OCI-LY1 (cell line): Measurements from ENCODE around the gene STS.
A peak's percentile ranks its signal among the peaks of the same experiment; 100 is the strongest.

ENCODE experiments used
- H2AFZ ChIP-seq: fragments of 200-600 bp; sonication (generic), shearing (Covaris generic); 2 replicates; pipeline ENCODE4 v1.6.0; 2014; ENCODE audit warnings: antibody characterized with exemption, mild to moderate bottlenecking, low read length
- H3F3A ChIP-seq: fragments of 200-600 bp; sonication (generic), shearing (Covaris generic); 2 replicates; pipeline ENCODE4 v1.6.0; 2014; ENCODE audit warnings: mild to moderate bottlenecking, antibody characterized with exemption, low read length, moderate library complexity; ENCODE audit not compliant: insufficient read depth
- H3K27ac ChIP-seq: fragments of 200-600 bp; sonication (generic); 2 replicates; pipeline ENCODE4 v1.5.1; 2014; ENCODE audit warnings: low read length, mixed run types, mild to moderate bottlenecking, low read depth; ENCODE audit not compliant: poor library complexity, severe bottlenecking
- H3K27me3 ChIP-seq: fragments of 200-600 bp; sonication (generic); 2 replicates; pipeline ENCODE4 v1.6.0; 2014; ENCODE audit warnings: antibody characterized with exemption, mild to moderate bottlenecking, low read length, moderate library complexity; ENCODE audit not compliant: insufficient read depth
- H3K36me3 ChIP-seq: fragments of 200-600 bp; sonication (generic); 2 replicates; pipeline ENCODE4 v1.6.1; 2014; ENCODE audit warnings: mild to moderate bottlenecking, antibody characterized with exemption, low read length, moderate library complexity, mixed read lengths; ENCODE audit not compliant: insufficient read depth
- H3K4me1 ChIP-seq: fragments of 200-600 bp; sonication (generic); 2 replicates; pipeline ENCODE4 v1.5.1; 2014; ENCODE audit warnings: mild to moderate bottlenecking, low read length, moderate library complexity; ENCODE audit not compliant: insufficient read depth, severe bottlenecking
- H3K4me2 ChIP-seq: fragments of 200-600 bp; sonication (generic), shearing (Covaris generic); 2 replicates; pipeline ENCODE4 v1.6.1; 2014; ENCODE audit warnings: low read length
- H3K4me3 ChIP-seq: fragments of 200-600 bp; sonication (generic); 2 replicates; pipeline ENCODE4 v1.5.1; 2014; ENCODE audit warnings: low read length, low read depth, mild to moderate bottlenecking, mixed read lengths; ENCODE audit not compliant: poor library complexity, severe bottlenecking
- H3K79me2 ChIP-seq: fragments of 200-600 bp; shearing (Covaris generic); 2 replicates; pipeline ENCODE4 v1.6.1; 2016; ENCODE audit warnings: mixed run types, low read length, mixed read lengths; ENCODE audit not compliant: insufficient read depth
- H3K9ac ChIP-seq: fragments of 200-600 bp; sonication (generic), shearing (Covaris generic); 2 replicates; pipeline ENCODE4 v1.6.1; 2014; ENCODE audit warnings: mild to moderate bottlenecking, low read length, mixed read lengths
- H3K9me2 ChIP-seq: fragments of 200-600 bp; sonication (generic), shearing (Covaris generic); 2 replicates; pipeline ENCODE4 v1.6.1; 2014; ENCODE audit warnings: low read depth, mild to moderate bottlenecking, low read length, mixed read lengths
- H3K9me3 ChIP-seq: fragments of 200-600 bp; shearing (Covaris generic); 2 replicates; pipeline ENCODE4 v1.6.1; 2014; ENCODE audit warnings: low read length, mixed read lengths
- H4K20me1 ChIP-seq: fragments of 200-600 bp; sonication (generic), shearing (Covaris generic); 2 replicates; pipeline ENCODE4 v1.6.0; 2016; ENCODE audit warnings: mild to moderate bottlenecking, low read length; ENCODE audit not compliant: insufficient read depth
- CTCF ChIP-seq: fragments of 200-600 bp; sonication (generic), shearing (Covaris generic); IDR thresholded peaks from 2 replicates; pipeline ENCODE4 v1.5.1; 2017; ENCODE audit warnings: mild to moderate bottlenecking, antibody characterized with exemption, low read length, moderate library complexity, mixed read lengths
- EZH2 ChIP-seq: fragments of 200-600 bp; sonication (generic), shearing (Covaris generic); IDR thresholded peaks from 2 replicates; pipeline ENCODE4 v1.8.0; 2017; ENCODE audit warnings: borderline replicate concordance, mixed run types, mild to moderate bottlenecking, antibody characterized with exemption, low read length, moderate library complexity, mixed read lengths

STS gene

GRCh38 chrX:7133050-7133440 is 14.5 kb upstream of the STS start:
- H2AFZ ChIP-seq, result no peak overlapping the region
- H3K9me2 ChIP-seq, result no peaks in the 10 kb centered on the region
- no peaks in the 10 kb centered on the region for H3K9me3 ChIP-seq
- H3K36me3 ChIP-seq, result peaks cover 32% of the 10 kb centered on the region
- H3K4me3 ChIP-seq, result peak overlapping the region; percentile 29
- no peaks in the 10 kb centered on the region for H3F3A ChIP-seq
- H3K27me3 ChIP-seq, result no peaks in the 10 kb centered on the region
- peaks cover 72% of the 10 kb centered on the region for H3K79me2 ChIP-seq
- H3K4me2 ChIP-seq, result peak overlapping the region; percentile 51
- H3K4me1 ChIP-seq, result peaks cover 47% of the 10 kb centered on the region
- TF ChIP-seq CTCF (no peak), EZH2 (no peak)
- H3K27ac ChIP-seq, result peak overlapping the region; percentile 89
- no peaks in the 10 kb centered on the region for H4K20me1 ChIP-seq
- peak overlapping the region; percentile 54 for H3K9ac ChIP-seq

- peaks cover 47% of the 10 kb centered on the region for H3K4me1 ChIP-seq
- no peak overlapping the region for H3K4me3 ChIP-seq
- H3K27me3 ChIP-seq, result no peaks in the 10 kb centered on the region
- H3K36me3 ChIP-seq, result peaks cover 28% of the 10 kb centered on the region
- H2AFZ ChIP-seq, result no peak overlapping the region
- TF ChIP-seq CTCF (no peak), EZH2 (no peak)
- peak overlapping the region; percentile 89 for H3K27ac ChIP-seq
- H3K9me3 ChIP-seq, result no peaks in the 10 kb centered on the region
- H3K9me2 ChIP-seq, result no peaks in the 10 kb centered on the region
- peaks cover 66% of the 10 kb centered on the region for H3K79me2 ChIP-seq
- peak overlapping the region; percentile 54; the same call in 1 of the 2 replicates for H3K9ac ChIP-seq
- H3K4me2 ChIP-seq, result peak overlapping the region; percentile 51; the same call in 1 of the 2 replicates
- H4K20me1 ChIP-seq, result no peaks in the 10 kb centered on the region
- H3F3A ChIP-seq, result no peaks in the 10 kb centered on the region
Measured at GRCh38 chrX:7134981-7135380, 12.5 kb upstream of the STS start.

GRCh38 chrX:7139202-7140081 is 8.1 kb upstream of the STS start:
- peaks cover 30% of the 10 kb centered on the region for H3K4me1 ChIP-seq
- TF ChIP-seq EZH2 (no peak), CTCF (no peak)

More at GRCh38 chrX:7139202-7140081, 8.1 kb upstream of the STS start:
- Histone ChIP-seq H4K20me1 (no peaks in the 10 kb centered on the region), H3K4me2 (no peak overlapping the region), H3K9me3 (no peaks in the 10 kb centered on the region), H3K27me3 (no peaks in the 10 kb centered on the region), H3K4me3 (no peak overlapping the region), H3K79me2 (peaks cover 70% of the 10 kb centered on the region), H3F3A (no peaks in the 10 kb centered on the region), H3K9ac (no peak overlapping the region), H3K9me2 (no peaks in the 10 kb centered on the region), H2AFZ (no peak overlapping the region), H3K27ac (no peak overlapping the region), H3K36me3 (peaks cover 33% of the 10 kb centered on the region)
